K562 (cell line): ENCODE results near the gene AP3S2. TPM values are rescaled to one million over a fixed set of nuclear protein-coding genes. Genes with fewer than 3 reads are reported as not detected.

Experiments used
- C11orf30 ChIP-seq: fragments of 450-650 bp; IDR thresholded peaks from 2 replicates; pipeline ENCODE4 v1.6.1; 2016; ENCODE audit warnings: low read depth, mild to moderate bottlenecking
- CHCHD3 ChIP-seq: fragments of 250-450 bp; sonication (Bioruptor Pico); IDR thresholded peaks from 2 replicates; pipeline ENCODE4 v2.1.2; 2022; ENCODE audit warnings: mild to moderate bottlenecking
- FOXK1 ChIP-seq: sonication (generic); formaldehyde crosslinking; IDR thresholded peaks from 2 replicates; pipeline ENCODE4 v1.8.0; 2022; ENCODE audit warnings: missing genetic modification reagents, mild to moderate bottlenecking, borderline replicate concordance
- GABPB1 ChIP-seq: sonication (generic); formaldehyde crosslinking; IDR thresholded peaks from 2 replicates; pipeline ENCODE4 v1.8.0; 2022; ENCODE audit warnings: mild to moderate bottlenecking, missing genetic modification reagents
- KLF13 ChIP-seq: fragments of 450-650 bp; IDR thresholded peaks from 2 replicates; pipeline ENCODE4 v1.6.1; 2016; ENCODE audit warnings: missing genetic modification characterization, low read depth, mild to moderate bottlenecking, missing compliant biosample characterization, moderate library complexity, borderline replicate concordance
- NCOR1 ChIP-seq: fragments of 450-650 bp; IDR thresholded peaks from 2 replicates; pipeline ENCODE4 v1.6.1; 2016; ENCODE audit warnings: mild to moderate bottlenecking, moderate library complexity
- NUFIP1 ChIP-seq: fragments of 450-650 bp; IDR thresholded peaks from 2 replicates; pipeline ENCODE4 v1.6.1; 2018; ENCODE audit not compliant: partially characterized antibody
- SPI1 ChIP-seq: IDR thresholded peaks from 2 replicates; pipeline ENCODE4 v1.6.1; 2011; ENCODE audit warnings: low read depth, low read length, control low read depth, borderline replicate concordance
- TRIM28 ChIP-seq: fragments of 450-650 bp; IDR thresholded peaks from 2 replicates; pipeline ENCODE4 v1.6.1; 2017
- ZNF12 ChIP-seq: sonication (generic); formaldehyde crosslinking; IDR thresholded peaks from 2 replicates; pipeline ENCODE4 v1.4.0; 2020; ENCODE audit warnings: mild to moderate bottlenecking, missing genetic modification reagents
- polyA plus RNA-seq, 8 experiments: library from polyadenylated mRNA; depleted of rRNA in 4 of 8; stranded (reverse) in 5 of 8; unstranded in 3 of 8; fragments of >200 nt; fragmentation: Nextera tagmentation in 2 of 8; fragmentation: Illumina TruSeq in 1 of 8; extraction: Ambion mirVana in 2 of 8; extraction: Trizol in 1 of 8; gene quantifications; 2 replicates each; pipeline versions ENCODE4 v1.2.1 to v1.2.3, GENCODE V29; 2011 to 2014; ENCODE audit warnings: inconsistent platforms in 1 of 8, missing spikeins in 1 of 8
- total RNA-seq, 7 experiments: library from RNA; depleted of rRNA in 6 of 7; stranded (reverse); fragments of >200 nt in 6 of 7; fragmentation: Illumina TruSeq in 2 of 7; extraction: Trizol in 2 of 7; gene quantifications; 2 replicates each; pipeline versions ENCODE4 v1.2.1 to v1.2.3, GENCODE V29; 2011 to 2021; ENCODE audit warnings: low replicate concordance in 1 of 7
- TF ChIP-seq, protein P1 (sequence below): sonication (generic); formaldehyde crosslinking; IDR thresholded peaks from 2 replicates; pipeline ENCODE4 v1.8.1; 2023; ENCODE audit warnings: mild to moderate bottlenecking, missing genetic modification reagents
- TF ChIP-seq, protein P2 (sequence below): IDR thresholded peaks from 2 replicates; pipeline ENCODE4 v1.6.1; 2014; ENCODE audit warnings: antibody characterized with exemption
- TF ChIP-seq, protein P3 (sequence below): fragments of 450-650 bp; IDR thresholded peaks from 2 replicates; pipeline ENCODE4 v1.6.1; 2014; ENCODE audit warnings: low read depth, mild to moderate bottlenecking, moderate library complexity, borderline replicate concordance
- TF ChIP-seq, protein P4 (sequence below): sonication (generic); IDR thresholded peaks from 2 replicates; pipeline ENCODE4 v1.6.1; 2016
- TF ChIP-seq, protein P5 (sequence below): sonication (generic); formaldehyde crosslinking; IDR thresholded peaks from 2 replicates; pipeline ENCODE4 v1.8.0; 2022; ENCODE audit warnings: missing genetic modification reagents, mild to moderate bottlenecking, borderline replicate concordance
- TF ChIP-seq, protein P6 (sequence below): sonication (generic); formaldehyde crosslinking; IDR thresholded peaks from 2 replicates; pipeline ENCODE4 v1.8.0; 2022; ENCODE audit warnings: mild to moderate bottlenecking, missing genetic modification reagents

AP3S2 gene
- total and polyA plus RNA-seq, 9 of the 15 experiments (the other 6 are each of a cell fraction or from before 2014, with no cell fraction given): 16.4 to 54.1 (median 37.4) TPM

DNA sequence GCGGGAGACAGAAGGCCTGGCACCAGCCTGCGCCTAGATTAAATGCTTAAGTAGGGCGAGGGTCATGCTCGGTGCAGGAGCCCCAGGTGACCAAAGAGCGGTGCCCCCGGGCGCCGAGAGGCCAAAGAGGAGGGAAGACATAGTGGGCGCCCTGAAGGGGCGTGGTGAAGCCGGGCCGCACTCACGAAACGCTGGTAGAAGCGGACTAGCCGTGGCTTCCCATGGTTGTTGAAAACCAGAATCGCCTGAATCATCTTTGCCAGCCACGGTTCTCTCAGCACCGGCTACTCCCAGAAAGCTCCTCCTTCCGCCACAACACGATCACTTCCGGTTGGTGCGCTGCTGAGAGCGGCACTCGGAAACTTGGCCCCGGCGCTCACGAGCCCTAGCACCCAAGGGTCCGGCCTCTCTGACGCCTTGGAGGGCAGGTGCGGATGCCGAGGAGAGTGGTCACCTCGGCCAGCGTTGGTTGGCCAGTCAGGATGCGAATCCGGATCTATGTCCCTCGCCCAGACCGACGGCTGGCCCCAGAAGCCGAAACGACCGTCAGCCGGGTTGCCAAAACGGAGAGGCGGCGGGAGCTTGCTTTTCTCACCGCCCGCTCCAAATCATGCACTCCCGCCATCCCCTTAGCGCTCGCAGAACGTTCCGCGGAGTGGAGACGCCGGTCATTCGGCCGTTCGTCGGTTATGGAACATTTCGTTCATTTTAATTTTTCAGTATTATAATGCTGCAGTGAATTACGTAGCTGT lies at the start of gene AP3S2 (continued):
- TF ChIP-seq, protein P1, sequence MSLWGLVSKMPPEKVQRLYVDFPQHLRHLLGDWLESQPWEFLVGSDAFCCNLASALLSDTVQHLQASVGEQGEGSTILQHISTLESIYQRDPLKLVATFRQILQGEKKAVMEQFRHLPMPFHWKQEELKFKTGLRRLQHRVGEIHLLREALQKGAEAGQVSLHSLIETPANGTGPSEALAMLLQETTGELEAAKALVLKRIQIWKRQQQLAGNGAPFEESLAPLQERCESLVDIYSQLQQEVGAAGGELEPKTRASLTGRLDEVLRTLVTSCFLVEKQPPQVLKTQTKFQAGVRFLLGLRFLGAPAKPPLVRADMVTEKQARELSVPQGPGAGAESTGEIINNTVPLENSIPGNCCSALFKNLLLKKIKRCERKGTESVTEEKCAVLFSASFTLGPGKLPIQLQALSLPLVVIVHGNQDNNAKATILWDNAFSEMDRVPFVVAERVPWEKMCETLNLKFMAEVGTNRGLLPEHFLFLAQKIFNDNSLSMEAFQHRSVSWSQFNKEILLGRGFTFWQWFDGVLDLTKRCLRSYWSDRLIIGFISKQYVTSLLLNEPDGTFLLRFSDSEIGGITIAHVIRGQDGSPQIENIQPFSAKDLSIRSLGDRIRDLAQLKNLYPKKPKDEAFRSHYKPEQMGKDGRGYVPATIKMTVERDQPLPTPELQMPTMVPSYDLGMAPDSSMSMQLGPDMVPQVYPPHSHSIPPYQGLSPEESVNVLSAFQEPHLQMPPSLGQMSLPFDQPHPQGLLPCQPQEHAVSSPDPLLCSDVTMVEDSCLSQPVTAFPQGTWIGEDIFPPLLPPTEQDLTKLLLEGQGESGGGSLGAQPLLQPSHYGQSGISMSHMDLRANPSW: no peak
- peak; percentile 75; the same call in 1 of the 2 replicates for TF ChIP-seq KLF13
- TF ChIP-seq, protein P2, sequence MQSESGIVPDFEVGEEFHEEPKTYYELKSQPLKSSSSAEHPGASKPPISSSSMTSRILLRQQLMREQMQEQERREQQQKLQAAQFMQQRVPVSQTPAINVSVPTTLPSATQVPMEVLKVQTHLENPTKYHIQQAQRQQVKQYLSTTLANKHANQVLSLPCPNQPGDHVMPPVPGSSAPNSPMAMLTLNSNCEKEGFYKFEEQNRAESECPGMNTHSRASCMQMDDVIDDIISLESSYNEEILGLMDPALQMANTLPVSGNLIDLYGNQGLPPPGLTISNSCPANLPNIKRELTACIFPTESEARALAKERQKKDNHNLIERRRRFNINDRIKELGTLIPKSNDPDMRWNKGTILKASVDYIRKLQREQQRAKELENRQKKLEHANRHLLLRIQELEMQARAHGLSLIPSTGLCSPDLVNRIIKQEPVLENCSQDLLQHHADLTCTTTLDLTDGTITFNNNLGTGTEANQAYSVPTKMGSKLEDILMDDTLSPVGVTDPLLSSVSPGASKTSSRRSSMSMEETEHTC: no peak
- TF ChIP-seq, protein P3, sequence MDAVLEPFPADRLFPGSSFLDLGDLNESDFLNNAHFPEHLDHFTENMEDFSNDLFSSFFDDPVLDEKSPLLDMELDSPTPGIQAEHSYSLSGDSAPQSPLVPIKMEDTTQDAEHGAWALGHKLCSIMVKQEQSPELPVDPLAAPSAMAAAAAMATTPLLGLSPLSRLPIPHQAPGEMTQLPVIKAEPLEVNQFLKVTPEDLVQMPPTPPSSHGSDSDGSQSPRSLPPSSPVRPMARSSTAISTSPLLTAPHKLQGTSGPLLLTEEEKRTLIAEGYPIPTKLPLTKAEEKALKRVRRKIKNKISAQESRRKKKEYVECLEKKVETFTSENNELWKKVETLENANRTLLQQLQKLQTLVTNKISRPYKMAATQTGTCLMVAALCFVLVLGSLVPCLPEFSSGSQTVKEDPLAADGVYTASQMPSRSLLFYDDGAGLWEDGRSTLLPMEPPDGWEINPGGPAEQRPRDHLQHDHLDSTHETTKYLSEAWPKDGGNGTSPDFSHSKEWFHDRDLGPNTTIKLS: peak; percentile 81; the same call in 1 of the 2 replicates
- TF ChIP-seq TRIM28: no peak
- peak; percentile 18; the same call in 1 of the 2 replicates for TF ChIP-seq ZNF12 (CRISPR knock-in tag)
- TF ChIP-seq C11orf30: peak; percentile 96
- TF ChIP-seq, protein P4, sequence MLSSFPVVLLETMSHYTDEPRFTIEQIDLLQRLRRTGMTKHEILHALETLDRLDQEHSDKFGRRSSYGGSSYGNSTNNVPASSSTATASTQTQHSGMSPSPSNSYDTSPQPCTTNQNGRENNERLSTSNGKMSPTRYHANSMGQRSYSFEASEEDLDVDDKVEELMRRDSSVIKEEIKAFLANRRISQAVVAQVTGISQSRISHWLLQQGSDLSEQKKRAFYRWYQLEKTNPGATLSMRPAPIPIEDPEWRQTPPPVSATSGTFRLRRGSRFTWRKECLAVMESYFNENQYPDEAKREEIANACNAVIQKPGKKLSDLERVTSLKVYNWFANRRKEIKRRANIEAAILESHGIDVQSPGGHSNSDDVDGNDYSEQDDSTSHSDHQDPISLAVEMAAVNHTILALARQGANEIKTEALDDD: peak; percentile 32; the same call in 1 of the 2 replicates
- TF ChIP-seq, protein P5, sequence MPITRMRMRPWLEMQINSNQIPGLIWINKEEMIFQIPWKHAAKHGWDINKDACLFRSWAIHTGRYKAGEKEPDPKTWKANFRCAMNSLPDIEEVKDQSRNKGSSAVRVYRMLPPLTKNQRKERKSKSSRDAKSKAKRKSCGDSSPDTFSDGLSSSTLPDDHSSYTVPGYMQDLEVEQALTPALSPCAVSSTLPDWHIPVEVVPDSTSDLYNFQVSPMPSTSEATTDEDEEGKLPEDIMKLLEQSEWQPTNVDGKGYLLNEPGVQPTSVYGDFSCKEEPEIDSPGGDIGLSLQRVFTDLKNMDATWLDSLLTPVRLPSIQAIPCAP: no peak
- no peak for TF ChIP-seq SPI1
- TF ChIP-seq, protein P6, sequence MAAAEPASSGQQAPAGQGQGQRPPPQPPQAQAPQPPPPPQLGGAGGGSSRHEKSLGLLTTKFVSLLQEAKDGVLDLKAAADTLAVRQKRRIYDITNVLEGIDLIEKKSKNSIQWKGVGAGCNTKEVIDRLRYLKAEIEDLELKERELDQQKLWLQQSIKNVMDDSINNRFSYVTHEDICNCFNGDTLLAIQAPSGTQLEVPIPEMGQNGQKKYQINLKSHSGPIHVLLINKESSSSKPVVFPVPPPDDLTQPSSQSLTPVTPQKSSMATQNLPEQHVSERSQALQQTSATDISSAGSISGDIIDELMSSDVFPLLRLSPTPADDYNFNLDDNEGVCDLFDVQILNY: peak; percentile 78; the same call in 1 of the 2 replicates
- TF ChIP-seq NUFIP1: no peak
- peak; percentile 80; the same call in 1 of the 2 replicates for TF ChIP-seq CHCHD3 (CRISPR knock-in tag)
- 0 out of 2 replicates have a peak, but pooled peaks have one; percentile 10 for TF ChIP-seq FOXK1 (CRISPR knock-in tag)
- peak; percentile 58 for TF ChIP-seq NCOR1
- TF ChIP-seq GABPB1 (CRISPR knock-in tag): peak; percentile 100
